MM.1S (cell line): ENCODE results near the gene ATG5.

Experiments used
- DNase-seq: peaks from one replicate; pipeline ENCODE4 v3.0.0-alpha.2; 2015
- H2AFZ ChIP-seq: fragments of 300-600 bp; sonication (generic); 2 replicates; pipeline ENCODE4 v1.6.0; 2016; ENCODE audit warnings: antibody characterized with exemption, low read length
- H3F3A ChIP-seq: fragments of 300-600 bp; sonication (generic); 2 replicates; pipeline ENCODE4 v1.6.1; 2016; ENCODE audit warnings: mild to moderate bottlenecking, antibody characterized with exemption, low read length, moderate library complexity, mixed read lengths; ENCODE audit not compliant: insufficient read depth
- H3K27ac ChIP-seq: fragments of 300-600 bp; sonication (generic); 2 replicates; pipeline ENCODE4 v1.5.1; 2016; ENCODE audit warnings: mild to moderate bottlenecking, low read length
- H3K27me3 ChIP-seq: fragments of 300-600 bp; sonication (generic); replicated peaks from 2 replicates; pipeline ENCODE4 v1.6.0; 2016; ENCODE audit warnings: low read length; ENCODE audit not compliant: insufficient read depth
- H3K36me3 ChIP-seq: fragments of 300-600 bp; sonication (generic); replicated peaks from 2 replicates; pipeline ENCODE4 v1.6.1; 2016; ENCODE audit warnings: mild to moderate bottlenecking, low read length, mixed read lengths; ENCODE audit not compliant: insufficient read depth
- H3K4me1 ChIP-seq: fragments of 300-600 bp; sonication (generic); 2 replicates; pipeline ENCODE4 v1.6.1; 2016; ENCODE audit warnings: low read length, mixed read lengths
- H3K4me2 ChIP-seq: fragments of 300-600 bp; sonication (generic); 2 replicates; pipeline ENCODE4 v1.6.0; 2016; ENCODE audit warnings: low read depth, low read length
- H3K4me3 ChIP-seq: fragments of 300-600 bp; sonication (generic); 2 replicates; pipeline ENCODE4 v1.5.1; 2016; ENCODE audit warnings: low read length, mixed read lengths
- H3K79me2 ChIP-seq: fragments of 300-600 bp; sonication (generic); 2 replicates; pipeline ENCODE4 v1.6.1; 2016; ENCODE audit warnings: mixed run types, low read length, mixed read lengths
- H3K9ac ChIP-seq: fragments of 300-600 bp; sonication (generic); 2 replicates; pipeline ENCODE4 v1.6.1; 2016; ENCODE audit warnings: low read length, mixed read lengths
- H3K9me2 ChIP-seq: fragments of 300-600 bp; sonication (generic); replicated peaks from 2 replicates; pipeline ENCODE4 v1.6.1; 2016; ENCODE audit warnings: mild to moderate bottlenecking, low read length, mixed read lengths; ENCODE audit not compliant: insufficient read depth
- H3K9me3 ChIP-seq: fragments of 300-600 bp; sonication (generic); replicated peaks from 2 replicates; pipeline ENCODE4 v1.6.1; 2016; ENCODE audit warnings: mild to moderate bottlenecking, low read length, mixed read lengths; ENCODE audit not compliant: insufficient read depth
- H4K20me1 ChIP-seq: fragments of 300-600 bp; sonication (generic); 2 replicates; pipeline ENCODE4 v1.6.1; 2016; ENCODE audit warnings: mild to moderate bottlenecking, low read length, moderate library complexity, mixed read lengths; ENCODE audit not compliant: insufficient read depth
- CTCF ChIP-seq: fragments of 300-600 bp; sonication (generic); IDR thresholded peaks from 2 replicates; pipeline ENCODE4 v1.5.1; 2016; ENCODE audit warnings: antibody characterized with exemption, low read length, mixed read lengths
- EZH2 ChIP-seq: fragments of 300-600 bp; sonication (generic); optimal IDR thresholded peaks from 2 replicates; pipeline ENCODE3; 2017; ENCODE audit warnings: low read depth, mild to moderate bottlenecking, antibody characterized with exemption, low read length, mixed read lengths
- EZH2phosphoT487 ChIP-seq: fragments of 300-600 bp; sonication (generic); IDR thresholded peaks from 2 replicates; pipeline ENCODE4 v1.6.1; 2018; ENCODE audit warnings: antibody characterized with exemption, low read length

Gene ATG5

DNA sequence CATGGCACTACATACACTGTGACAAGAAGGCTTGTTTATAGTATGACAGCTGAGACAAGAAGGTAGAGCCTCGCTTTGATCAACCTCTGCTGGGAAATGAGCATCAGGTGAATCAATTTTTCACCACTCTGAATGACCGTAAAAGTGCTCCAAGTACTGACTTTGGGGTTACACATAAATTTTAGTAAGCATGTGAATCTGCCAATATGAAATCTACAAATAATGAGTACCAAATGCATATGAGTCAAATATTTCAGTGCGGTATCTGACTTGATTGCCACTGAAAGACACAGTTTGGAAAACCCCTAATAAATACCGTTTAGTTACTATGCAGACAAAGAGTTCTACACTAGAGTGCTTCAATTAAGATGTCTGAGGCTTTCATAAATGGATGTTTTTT is 77.8 kb downstream of the ATG5 start:
- H3K36me3 ChIP-seq: no peaks in the 10 kb centered on the region
- H3K4me2 ChIP-seq: no peak overlapping the region
- DNase-seq: no peak
- H4K20me1 ChIP-seq: no peaks in the 10 kb centered on the region
- no peak overlapping the region for H3K9ac ChIP-seq
- no peaks in the 10 kb centered on the region for H3K27me3 ChIP-seq
- H3K27ac ChIP-seq: no peak overlapping the region
- H3K9me3 ChIP-seq: no peaks in the 10 kb centered on the region
- H2AFZ ChIP-seq: no peak overlapping the region
- TF ChIP-seq EZH2phosphoT487 (no peak), EZH2 (no peak), CTCF (no peak)
- H3F3A ChIP-seq: peaks cover 24% of the 10 kb centered on the region
- peaks cover 34% of the 10 kb centered on the region for H3K4me1 ChIP-seq
- H3K79me2 ChIP-seq: peaks cover 58% of the 10 kb centered on the region
- H3K4me3 ChIP-seq: no peak overlapping the region
- no peaks in the 10 kb centered on the region for H3K9me2 ChIP-seq

GRCh38 chr6:106247293-106247692 is 78.3 kb downstream of the ATG5 start:
- Histone ChIP-seq H3K4me3 (no peak overlapping the region), H3K4me1 (peaks cover 34% of the 10 kb centered on the region), H3K27ac (no peak overlapping the region), H3K36me3 (no peaks in the 10 kb centered on the region), H3K9ac (no peak overlapping the region), H3K9me2 (no peaks in the 10 kb centered on the region), H3F3A (peaks cover 24% of the 10 kb centered on the region), H3K79me2 (peaks cover 57% of the 10 kb centered on the region), H3K9me3 (no peaks in the 10 kb centered on the region), H3K27me3 (no peaks in the 10 kb centered on the region), H2AFZ (no peak overlapping the region), H4K20me1 (no peaks in the 10 kb centered on the region), H3K4me2 (no peak overlapping the region)
- DNase-seq: no peak
- TF ChIP-seq EZH2: no peak
- TF ChIP-seq CTCF: no peak
- no peak for TF ChIP-seq EZH2phosphoT487

DNA sequence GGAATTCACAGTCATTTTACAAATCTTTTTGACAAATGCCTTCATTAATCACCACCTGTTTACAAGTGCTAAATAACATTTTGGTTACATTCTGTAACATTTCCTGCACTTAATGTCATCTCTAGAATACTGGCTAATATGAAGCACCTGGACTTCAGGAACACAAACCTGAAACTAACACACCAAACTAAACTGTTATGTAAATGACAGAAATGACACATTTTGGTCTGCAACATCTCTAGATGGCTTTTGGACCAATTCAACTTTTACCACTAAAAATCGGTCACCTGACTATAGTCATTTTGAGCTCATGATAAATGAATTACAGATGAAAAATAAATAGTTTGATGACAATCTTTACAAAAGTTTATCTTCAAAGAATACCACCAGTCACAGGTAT is 80.6 kb downstream of the ATG5 start:
- TF ChIP-seq CTCF (no peak), EZH2 (no peak), EZH2phosphoT487 (no peak)
- Histone ChIP-seq H3K9me2 (no peaks in the 10 kb centered on the region), H3K9ac (no peak overlapping the region), H3K4me2 (peak overlapping the region; percentile 71; the same call in 1 of the 2 replicates), H4K20me1 (no peaks in the 10 kb centered on the region), H3K36me3 (no peaks in the 10 kb centered on the region), H3K4me1 (peaks cover 34% of the 10 kb centered on the region), H3F3A (peaks cover 24% of the 10 kb centered on the region), H3K9me3 (no peaks in the 10 kb centered on the region), H3K79me2 (peaks cover 56% of the 10 kb centered on the region), H3K27ac (peak overlapping the region; percentile 19; the same call in 1 of the 2 replicates), H2AFZ (no peak overlapping the region), H3K27me3 (no peaks in the 10 kb centered on the region), H3K4me3 (no peak overlapping the region)
- peak; percentile 40 for DNase-seq
